ENCODE data around the gene C1QBP.

The C1QBP gene, protein sequence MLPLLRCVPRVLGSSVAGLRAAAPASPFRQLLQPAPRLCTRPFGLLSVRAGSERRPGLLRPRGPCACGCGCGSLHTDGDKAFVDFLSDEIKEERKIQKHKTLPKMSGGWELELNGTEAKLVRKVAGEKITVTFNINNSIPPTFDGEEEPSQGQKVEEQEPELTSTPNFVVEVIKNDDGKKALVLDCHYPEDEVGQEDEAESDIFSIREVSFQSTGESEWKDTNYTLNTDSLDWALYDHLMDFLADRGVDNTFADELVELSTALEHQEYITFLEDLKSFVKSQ

DNA sequence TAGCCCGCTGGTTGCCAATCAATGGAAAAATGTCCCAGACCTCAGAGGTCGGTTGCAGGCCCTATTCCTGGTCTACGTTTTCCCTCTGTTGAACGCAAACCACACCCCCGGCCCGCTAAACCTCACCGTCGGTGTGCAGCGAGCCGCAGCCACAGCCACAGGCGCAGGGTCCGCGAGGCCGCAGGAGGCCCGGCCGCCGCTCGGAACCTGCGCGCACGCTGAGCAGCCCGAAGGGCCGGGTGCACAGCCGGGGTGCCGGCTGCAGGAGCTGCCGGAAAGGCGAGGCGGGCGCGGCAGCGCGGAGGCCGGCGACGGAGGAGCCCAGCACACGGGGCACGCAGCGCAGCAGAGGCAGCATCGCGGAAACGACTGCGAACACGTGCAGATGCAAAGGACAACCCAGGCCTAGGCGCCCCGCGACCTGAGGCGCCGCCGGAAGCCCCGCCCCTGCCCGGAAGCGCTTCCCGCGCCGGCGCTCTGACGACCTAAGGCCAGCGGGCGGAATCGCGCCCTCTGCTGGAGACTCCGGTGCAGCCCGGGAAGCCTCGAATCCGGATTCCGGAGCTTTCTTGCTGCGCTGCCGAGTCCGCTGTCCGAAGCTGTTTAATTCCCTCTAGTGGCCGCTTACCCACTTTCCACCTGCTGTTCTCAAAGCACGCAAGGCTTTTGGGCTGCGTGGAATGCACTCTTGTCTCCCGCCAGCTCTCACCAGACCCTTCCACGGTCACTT lies at the start of gene C1QBP:
Gene C1QBP, minus strand, starts transcription at position 440 of the 730 bp plus-strand sequence. Its CDS starts 82 bp downstream, at position 358.
- DNase-seq: peak; percentile 95

- DNase-seq: no peak
These were observed 49.8 kb upstream of the C1QBP start for GRCh38 chr17:5488752-5489151.

GRCh38 chr17:5486206-5487124 lies 47.5 kb upstream of the C1QBP start, which contains the start of gene MIS12:
Gene MIS12 (plus strand): TSS chr17:5486566. CDS start chr17:5488863, 2,297 bp downstream.
- peak; percentile 99 for DNase-seq

GRCh38 chr17:5485270-5486205 lies 46.6 kb upstream of the C1QBP start, which contains the start of gene DERL2:
Gene DERL2 (minus strand): TSS chr17:5486178. CDS start chr17:5486161, 17 bp downstream.
- no peak for DNase-seq

DNA sequence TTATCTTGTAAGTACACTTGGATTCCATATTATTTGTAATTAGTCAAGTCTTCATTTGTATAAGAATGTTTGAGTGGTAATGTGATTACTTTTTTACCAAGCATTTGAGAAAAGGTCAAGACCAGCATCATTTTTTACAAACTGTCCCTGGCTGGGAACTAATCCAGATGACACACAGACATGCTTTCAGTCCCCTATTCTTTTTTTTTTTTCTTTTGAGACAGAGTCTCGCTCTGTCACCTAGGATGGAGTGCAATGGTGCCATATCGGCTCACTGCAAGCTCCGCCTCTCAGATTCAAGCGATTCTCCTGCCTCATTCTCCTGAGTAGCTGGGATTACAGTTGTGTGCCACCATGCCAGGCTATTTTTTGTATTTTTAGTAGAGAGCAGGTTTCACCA lies 42.5 kb upstream of the C1QBP start:
- DNase-seq: no peak

DNA sequence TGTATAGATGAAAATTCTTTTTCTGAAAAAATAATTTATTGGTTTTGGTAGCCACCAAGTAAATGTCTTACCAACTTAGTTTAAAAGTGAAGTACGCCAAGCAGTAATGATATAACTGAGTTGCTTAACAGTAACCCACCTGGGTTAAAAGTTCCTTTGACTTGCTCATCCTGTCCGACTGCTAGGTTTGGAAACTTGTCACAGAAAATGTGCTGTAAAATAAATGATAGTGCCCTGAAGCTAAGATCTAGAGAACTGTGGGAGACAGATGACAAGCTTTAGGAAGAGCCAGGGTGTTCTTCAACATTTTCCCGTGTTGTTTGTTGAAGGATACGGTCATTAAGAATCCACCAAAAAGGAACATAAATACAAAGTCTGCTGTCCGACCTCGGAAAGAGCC lies 42.0 kb upstream of the C1QBP start:
- no peak for DNase-seq

DNA sequence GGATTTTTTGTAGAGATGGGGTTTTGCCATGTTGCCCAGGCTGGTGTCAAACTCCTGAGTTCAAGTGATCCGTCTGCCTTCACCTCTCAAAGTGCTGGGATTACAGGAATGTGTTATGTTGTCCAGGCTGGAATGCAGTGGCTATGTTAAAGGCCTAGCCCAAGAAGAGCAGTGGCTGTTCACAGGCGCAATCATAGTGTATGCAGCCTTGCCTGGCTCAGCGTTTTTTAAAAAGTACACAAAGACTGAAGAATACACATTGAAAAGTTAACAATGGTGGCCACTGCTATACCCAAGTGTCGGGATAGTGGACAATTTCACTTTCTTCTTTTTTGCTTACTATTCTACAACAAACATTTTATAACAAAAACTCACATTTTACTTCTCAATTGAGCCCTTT lies 40.0 kb upstream of the C1QBP start:
- DNase-seq: no peak

- DNase-seq: no peak
These were observed 35.0 kb upstream of the C1QBP start for GRCh38 chr17:5473906-5474305.

DNA sequence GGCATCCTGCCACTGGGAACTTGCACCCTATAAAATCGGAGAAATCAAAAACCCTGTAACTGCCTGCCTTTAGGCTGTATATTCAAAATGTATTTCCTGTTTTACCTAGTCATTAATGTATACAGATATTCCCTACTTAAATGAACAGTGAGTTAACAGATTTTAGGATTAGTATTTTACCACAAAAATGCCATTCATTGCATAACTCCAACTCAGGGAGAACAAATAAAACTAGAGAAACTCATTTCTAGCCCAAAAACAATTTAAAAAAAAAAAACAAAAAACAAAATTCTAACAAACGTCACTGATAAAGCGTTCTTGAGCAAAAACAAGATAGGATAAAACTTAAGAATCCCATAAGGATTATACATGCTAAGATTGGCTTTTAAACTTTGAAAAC lies 33.6 kb upstream of the C1QBP start:
- DNase-seq: no peak

DNA sequence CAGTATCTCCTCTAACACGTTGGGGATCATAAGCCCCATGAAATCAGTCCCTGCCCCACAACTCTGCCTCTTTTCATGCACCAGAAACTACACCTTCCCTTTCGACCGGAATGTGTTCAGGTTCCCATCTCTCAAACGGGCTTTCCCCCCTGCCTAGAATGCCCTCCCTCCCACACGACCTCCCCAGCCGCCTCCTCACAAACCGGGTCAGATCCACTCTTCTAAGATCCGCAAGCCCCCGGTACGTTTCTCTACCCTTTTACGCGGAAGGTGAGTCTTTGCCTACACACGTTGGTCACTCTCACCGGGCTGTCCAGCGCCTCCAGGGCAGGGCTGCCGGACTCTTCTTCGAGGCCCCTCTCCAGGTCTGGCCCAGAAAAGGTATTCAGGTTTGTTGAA lies 29.1 kb upstream of the C1QBP start:
- peak; percentile 12 for DNase-seq

GRCh38 chr17:5467416-5467815 lies 28.5 kb upstream of the C1QBP start:
- DNase-seq: no peak

GRCh38 chr17:5466295-5466694 lies 27.3 kb upstream of the C1QBP start:
- DNase-seq: no peak

GRCh38 chr17:5464717-5465507 lies 26.0 kb upstream of the C1QBP start:
- no peak for DNase-seq

DNA sequence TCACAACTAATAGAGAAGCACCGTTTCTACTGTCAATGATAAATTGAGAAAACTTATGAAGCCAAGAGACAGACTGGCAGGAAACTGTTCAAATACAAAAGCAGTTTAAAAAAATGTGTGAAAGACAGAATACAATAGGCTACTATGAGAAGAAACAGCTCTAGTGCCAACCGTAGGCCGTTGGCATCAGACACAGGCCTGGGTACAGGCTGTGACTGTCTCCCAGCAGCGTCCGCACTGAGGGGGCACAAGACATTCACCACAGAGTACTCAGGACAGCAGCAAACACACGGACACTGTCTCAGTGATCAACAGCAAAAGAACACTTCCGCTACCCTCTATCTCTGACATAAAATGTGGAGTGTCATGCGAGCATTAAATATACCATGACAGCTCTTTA lies 7.8 kb upstream of the C1QBP start:
- DNase-seq: no peak

DNA sequence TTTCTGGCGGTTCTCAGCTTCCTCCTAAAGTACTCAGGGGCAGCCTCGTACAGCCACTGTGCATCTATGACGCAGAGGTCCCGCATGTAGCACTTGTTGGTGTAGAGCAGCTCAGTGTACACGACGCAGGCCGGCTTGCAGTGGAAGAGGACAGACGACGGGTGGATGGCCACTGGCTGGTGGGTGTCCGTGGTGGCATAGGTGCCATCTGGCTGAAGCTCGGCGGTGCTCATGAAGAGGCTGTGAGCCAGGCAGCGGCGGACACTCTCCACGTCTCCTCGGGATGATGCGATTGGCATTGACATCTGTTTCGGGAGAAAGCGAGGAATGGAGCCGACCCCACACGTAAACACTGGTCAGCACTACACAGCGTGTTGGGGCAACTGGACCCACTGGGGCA lies 5.3 kb upstream of the C1QBP start:
- no peak for DNase-seq

DNA sequence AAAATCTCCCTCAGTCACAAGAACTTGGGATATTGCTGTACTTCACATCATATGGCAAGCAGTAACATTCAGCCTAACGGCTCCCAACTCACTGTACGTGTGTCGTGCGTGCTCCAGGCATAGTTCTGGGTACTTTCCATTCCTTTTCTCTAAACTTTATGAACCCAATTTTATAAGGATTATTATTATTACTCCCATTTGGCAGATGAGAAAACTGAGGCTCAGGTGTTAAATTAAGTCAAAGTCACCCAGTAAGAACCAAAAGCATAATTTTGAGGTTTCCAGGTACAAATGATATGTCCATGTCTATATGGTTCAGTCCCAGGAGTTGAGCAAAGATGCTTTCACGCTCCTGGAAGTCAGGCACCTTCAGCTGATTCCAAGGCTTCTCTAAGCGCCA lies 4.8 kb upstream of the C1QBP start:
- DNase-seq: no peak

DNA sequence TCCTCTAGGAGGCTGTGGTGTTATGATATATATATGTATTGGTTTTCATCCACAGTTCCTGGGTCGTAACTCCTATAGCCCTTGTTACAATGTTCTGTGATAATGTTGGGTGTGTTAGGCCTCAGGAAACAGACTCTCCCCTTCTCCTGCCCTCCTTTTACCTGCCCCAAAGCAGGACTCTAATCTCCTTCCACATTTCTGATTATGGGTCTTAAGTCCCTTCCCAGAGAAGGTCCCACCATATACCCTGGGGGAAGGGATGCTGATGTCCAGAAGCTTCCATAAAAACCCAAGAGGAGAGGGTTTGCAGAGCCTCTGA lies 450 bp upstream of the C1QBP start:
- no peak for DNase-seq

DNA sequence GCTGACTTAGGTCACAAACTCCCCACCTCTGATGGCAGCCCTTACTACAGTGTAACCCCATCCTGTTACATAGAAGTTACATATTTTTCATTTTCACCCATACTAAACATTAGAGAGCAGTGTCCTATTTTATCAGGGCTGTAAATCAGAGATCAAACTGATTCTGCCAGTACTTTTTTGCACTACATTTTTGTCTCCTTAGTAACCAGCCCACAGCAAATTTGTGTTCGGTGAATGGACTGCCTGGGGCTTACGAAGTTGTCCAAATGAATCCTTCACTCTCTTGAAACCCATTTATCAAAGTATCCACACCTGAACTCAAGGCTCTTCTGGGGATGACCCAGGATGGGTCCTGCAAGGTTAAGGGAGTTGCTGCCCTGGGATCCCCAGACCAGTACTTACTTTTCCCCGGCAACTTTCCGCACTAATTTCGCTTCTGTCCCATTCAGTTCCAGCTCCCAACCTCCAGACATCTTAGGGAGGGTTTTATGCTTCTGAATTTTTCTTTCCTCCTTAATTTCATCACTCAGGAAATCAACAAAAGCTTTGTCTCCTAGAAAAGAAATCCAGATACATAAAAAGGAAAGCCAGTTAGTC lies 1.1 kb downstream of the C1QBP start:
- no peak for DNase-seq

GRCh38 chr17:5435781-5436315 lies 3.1 kb downstream of the C1QBP start:
- DNase-seq: peak; percentile 25

GRCh38 chr17:5434984-5435383 lies 4.0 kb downstream of the C1QBP start:
- no peak for DNase-seq
